B cell (primary cell): ENCODE data around the gene ZBTB21. TPM values are rescaled to one million over a fixed set of nuclear protein-coding genes. Genes with fewer than 3 reads are reported as not detected.
A peak's percentile ranks its signal among the peaks of the same experiment; 100 is the strongest.

Experiments
- ATAC-seq: fragments of 200-7000 bp; cut with Tn5 transposase; one replicate; pipeline ENCODE4 v1.10.0; 2021; ENCODE audit warnings: low read depth, mild to moderate bottlenecking, moderate number of reproducible peaks, moderate library complexity
- CTCF ChIA-PET: fragments of 350-600 bp; sonication (Branson Sonifier 250); formaldehyde crosslinking; loops from one replicate; lab custom pipeline; 2021; ENCODE audit warnings: antibody characterized with exemption, inconsistent platforms; lab: Charles Lee
- POLR2A ChIA-PET: fragments of 350-600 bp; sonication (Branson Sonifier 250); formaldehyde crosslinking; loops from one replicate; lab custom pipeline; 2021; ENCODE audit warnings: antibody characterized with exemption; lab: Charles Lee
- DNase-seq: peaks from one replicate; pipeline ENCODE4 v3.0.0; 2013
- H2AFZ ChIP-seq: 2 replicates; pipeline ENCODE4 v1.6.1; 2012; ENCODE audit warnings: mild to moderate bottlenecking, low read depth, low read length; ENCODE audit not compliant: insufficient read depth, poor library complexity, severe bottlenecking
- H3K27ac ChIP-seq, 2 donors: 1 replicate in 1 of 2; 2 replicates in 1 of 2; pipeline ENCODE4 v1.5.1; 2012 to 2013; ENCODE audit warnings: low read length in 2 of 2, mild to moderate bottlenecking in 2 of 2, moderate library complexity in 1 of 2
- H3K27me3 ChIP-seq, 4 experiments: fragments of 200-600 bp in 1 of 4; sonication (generic) in 1 of 4; replicated peaks in 1 of 4; 1 replicate in 2 of 4; 2 replicates in 2 of 4; pipeline versions ENCODE4 v1.6.1 to v1.7.0; 2013 to 2016; ENCODE audit warnings: low read length in 3 of 4, mild to moderate bottlenecking in 2 of 4, mixed read lengths in 1 of 4, moderate library complexity in 1 of 4; ENCODE audit not compliant: insufficient read depth in 4 of 4, control insufficient read depth in 3 of 4; ENCODE audit errors: control extremely low read depth in 1 of 4
- H3K36me3 ChIP-seq, 2 experiments: replicated peaks in 1 of 2; 1 replicate in 1 of 2; 2 replicates in 1 of 2; pipeline versions ENCODE4 v1.6.1 to v1.7.1; 2013; ENCODE audit warnings: low read length in 1 of 2; ENCODE audit not compliant: insufficient read depth in 2 of 2, control insufficient read depth in 1 of 2; ENCODE audit errors: control extremely low read depth in 1 of 2, extremely low read depth in 1 of 2
- H3K4me1 ChIP-seq, 2 donors: fragments of 200-600 bp in 1 of 2; sonication (generic) in 1 of 2; 1 replicate in 1 of 2; 2 replicates in 1 of 2; pipeline versions ENCODE4 v1.5.1 to v1.6.1; 2013 to 2017; ENCODE audit warnings: low read length in 2 of 2; ENCODE audit not compliant: control insufficient read depth in 2 of 2, insufficient read depth in 2 of 2
- H3K4me2 ChIP-seq: replicated peaks from 2 replicates; pipeline ENCODE3; 2012; ENCODE audit warnings: mild to moderate bottlenecking, low read depth, low read length; ENCODE audit not compliant: poor library complexity, severe bottlenecking
- H3K4me3 ChIP-seq, 5 experiments: fragments of 200-600 bp in 1 of 5; sonication (generic) in 1 of 5; 1 replicate in 3 of 5; 2 replicates in 2 of 5; pipeline versions ENCODE4 v1.5.1 to v1.7.0; 2011 to 2016; ENCODE audit warnings: low read length in 4 of 5, mild to moderate bottlenecking in 4 of 5, low read depth in 2 of 5, control low read depth in 1 of 5, moderate library complexity in 1 of 5; ENCODE audit not compliant: insufficient read depth in 1 of 5; ENCODE audit errors: control extremely low read depth in 1 of 5, extremely low read depth in 1 of 5
- H3K79me2 ChIP-seq: fragments of 200-600 bp; sonication (generic); one replicate; pipeline ENCODE4 v1.6.0; 2016; ENCODE audit warnings: low read length; ENCODE audit not compliant: control insufficient read depth, insufficient read depth
- H3K9ac ChIP-seq: fragments of 200-600 bp; sonication (generic); 2 replicates; pipeline ENCODE4 v1.6.1; 2017; ENCODE audit warnings: mild to moderate bottlenecking, low read length, moderate library complexity
- H3K9me3 ChIP-seq, 3 donors: one replicate each; pipeline versions ENCODE4 v1.6.1 to v1.7.1; 2013; ENCODE audit warnings: low read length in 2 of 3; ENCODE audit not compliant: control insufficient read depth in 2 of 3, insufficient read depth in 1 of 3; ENCODE audit errors: control extremely low read depth in 1 of 3
- H4K20me1 ChIP-seq: 2 replicates; pipeline ENCODE4 v1.6.0; 2012; ENCODE audit warnings: mild to moderate bottlenecking, low read length; ENCODE audit not compliant: insufficient read depth, control insufficient read depth, poor library complexity, severe bottlenecking
- H3K27ac Mint-ChIP-seq: one replicate; pipeline ENCODE4 v1.8.0; 2021; ENCODE audit warnings: mixed read lengths
- H3K27me3 Mint-ChIP-seq: one replicate; pipeline ENCODE4 v1.8.0; 2021; ENCODE audit warnings: mixed read lengths
- H3K4me1 Mint-ChIP-seq: one replicate; pipeline ENCODE4 v1.8.0; 2021; ENCODE audit warnings: mixed read lengths
- H3K4me3 Mint-ChIP-seq: one replicate; pipeline ENCODE4 v1.8.0; 2021; ENCODE audit warnings: mixed read lengths
- H3K9me3 Mint-ChIP-seq: one replicate; pipeline ENCODE4 v1.8.0; 2022; ENCODE audit warnings: mixed read lengths; ENCODE audit not compliant: insufficient read depth
- EZH2 ChIP-seq: IDR thresholded peaks from 2 replicates; pipeline ENCODE4 v1.6.1; 2012; ENCODE audit warnings: borderline replicate concordance, low read depth, mild to moderate bottlenecking, moderate library complexity, low read length; ENCODE audit not compliant: insufficient read depth, poor library complexity, severe bottlenecking
- WGBS: methylation state at CpG from one replicate; pipeline ENCODE4 v1.1.5; 2013; ENCODE audit warnings: missing lambda C conversion rate; ENCODE audit not compliant: insufficient coverage; 5-methylcytosine and 5-hydroxymethylcytosine counted together
- intact Hi-C: fragments of 100-400 bp; cut with micrococcal nuclease; formaldehyde crosslinking; loops from one replicate; pipeline ENCODE4 v1.10.0; 2022
- polyA plus RNA-seq: library from polyadenylated mRNA; depleted of rRNA; stranded (reverse); fragments of >200 nt; gene quantifications from 2 replicates; pipeline ENCODE4 v1.2.3, GENCODE V29; 2012
- total RNA-seq, 2 donors: library from RNA; stranded (reverse); fragments of 120-200 nt in 1 of 2; gene quantifications; 1 replicate in 1 of 2; 2 replicates in 1 of 2; pipeline versions ENCODE4 v1.2.3 to v1.2.4, GENCODE V29; 2013 to 2022
- TF ChIP-seq, protein P1 (sequence below): fragments of 200-600 bp; IDR thresholded peaks from one replicate; pipeline ENCODE4 v1.8.0; 2022; ENCODE audit warnings: antibody characterized with exemption, mild to moderate bottlenecking

ZBTB21 gene
- total and polyA plus RNA-seq, 2 donors (not counting 1 experiment from before 2014, with no cell fraction given) = 12.4 to 40.1 TPM

GRCh38 chr21:41965045-41965444 lies 45.1 kb downstream of the ZBTB21 start:
- H3K27ac Mint-ChIP-seq = no peak overlapping the region
- TF ChIP-seq EZH2 = no peak
- TF ChIP-seq, protein P1, sequence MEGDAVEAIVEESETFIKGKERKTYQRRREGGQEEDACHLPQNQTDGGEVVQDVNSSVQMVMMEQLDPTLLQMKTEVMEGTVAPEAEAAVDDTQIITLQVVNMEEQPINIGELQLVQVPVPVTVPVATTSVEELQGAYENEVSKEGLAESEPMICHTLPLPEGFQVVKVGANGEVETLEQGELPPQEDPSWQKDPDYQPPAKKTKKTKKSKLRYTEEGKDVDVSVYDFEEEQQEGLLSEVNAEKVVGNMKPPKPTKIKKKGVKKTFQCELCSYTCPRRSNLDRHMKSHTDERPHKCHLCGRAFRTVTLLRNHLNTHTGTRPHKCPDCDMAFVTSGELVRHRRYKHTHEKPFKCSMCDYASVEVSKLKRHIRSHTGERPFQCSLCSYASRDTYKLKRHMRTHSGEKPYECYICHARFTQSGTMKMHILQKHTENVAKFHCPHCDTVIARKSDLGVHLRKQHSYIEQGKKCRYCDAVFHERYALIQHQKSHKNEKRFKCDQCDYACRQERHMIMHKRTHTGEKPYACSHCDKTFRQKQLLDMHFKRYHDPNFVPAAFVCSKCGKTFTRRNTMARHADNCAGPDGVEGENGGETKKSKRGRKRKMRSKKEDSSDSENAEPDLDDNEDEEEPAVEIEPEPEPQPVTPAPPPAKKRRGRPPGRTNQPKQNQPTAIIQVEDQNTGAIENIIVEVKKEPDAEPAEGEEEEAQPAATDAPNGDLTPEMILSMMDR = no peak
- Histone ChIP-seq H4K20me1 (no peaks in the 10 kb centered on the region), H3K9me3 (no peaks in the 10 kb centered on the region), H3K4me2 (no peak overlapping the region), H3K4me1 (peaks cover 9 to 17% of the 10 kb centered on the region in 2 donors), H3K4me3 (no peak overlapping the region), H3K27ac (no peak overlapping the region), H3K27me3 (peaks cover 0 to 13% (median 6%) of the 10 kb centered on the region in 4 experiments), H3K9ac (no peak overlapping the region), H2AFZ (no peak overlapping the region), H3K36me3 (no peaks in the 10 kb centered on the region), H3K79me2 (no peaks in the 10 kb centered on the region)
- H3K9me3 Mint-ChIP-seq = no peaks in the 10 kb centered on the region
- ChIA-PET CTCF (interaction anchor here (1.0 to 1.4 kb wide), 3 partner anchors 97 to 153 kb away, joined by 3 to 4 read pairs (median 3); no protein-coding TSS in a partner anchor), POLR2A (no interaction called here)
- peaks cover 41% of the 10 kb centered on the region for H3K27me3 Mint-ChIP-seq
- intact Hi-C loops = no loop called here
- peak; percentile 73 for ATAC-seq
- 11% methylated on average over 5 of the region's 5 CpGs for WGBS
- H3K4me1 Mint-ChIP-seq = peaks cover 21% of the 10 kb centered on the region
- H3K4me3 Mint-ChIP-seq = peak overlapping the region; percentile 37
- DNase-seq = peak; percentile 34

DNA sequence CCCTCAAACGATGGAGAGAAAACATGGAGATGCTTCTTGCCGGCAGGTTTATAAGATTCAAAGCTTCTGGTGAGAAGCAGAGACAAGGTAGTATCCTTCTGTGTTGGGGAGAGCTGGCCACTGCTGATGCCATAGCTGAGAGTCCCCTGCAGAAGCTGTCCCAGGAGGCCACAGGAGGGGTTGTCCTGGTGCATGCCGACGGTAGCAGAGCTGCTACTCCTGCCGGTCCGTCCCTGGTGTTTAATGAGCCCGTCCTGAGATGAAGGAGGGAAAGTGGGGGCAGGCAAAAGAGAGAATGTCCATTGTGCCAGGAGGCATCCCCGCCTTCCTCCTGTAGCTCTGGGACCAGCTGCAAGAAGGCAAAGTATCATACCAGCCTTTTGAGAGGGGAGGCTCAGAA lies 46.0 kb downstream of the ZBTB21 start:
- ChIA-PET CTCF (interaction anchor here (1.4 kb wide), 1 partner anchor 154 kb away, joined by 3 read pairs; no protein-coding TSS in a partner anchor), POLR2A (no interaction called here)
- H3K9me3 Mint-ChIP-seq = no peaks in the 10 kb centered on the region
- Histone ChIP-seq H3K4me3 (no peak overlapping the region), H4K20me1 (no peaks in the 10 kb centered on the region), H3K79me2 (no peaks in the 10 kb centered on the region), H3K9me3 (no peaks in the 10 kb centered on the region), H3K9ac (no peak overlapping the region), H3K27ac (no peak overlapping the region), H3K4me2 (no peak overlapping the region), H2AFZ (no peak overlapping the region), H3K36me3 (no peaks in the 10 kb centered on the region), H3K27me3 (peaks cover 0 to 13% (median 6%) of the 10 kb centered on the region in 4 experiments), H3K4me1 (peaks cover 9 to 17% of the 10 kb centered on the region in 2 donors)
- H3K4me3 Mint-ChIP-seq = no peak overlapping the region
- no peak for DNase-seq
- ATAC-seq = no peak
- WGBS = 99% methylated on average over 6 of the region's 8 CpGs
- TF ChIP-seq, protein P1 = no peak
- no peak for TF ChIP-seq EZH2
- H3K27ac Mint-ChIP-seq = no peak overlapping the region
- intact Hi-C loops = loop anchor here (5.0 kb wide), 1 partner anchor 153 kb away; no protein-coding TSS in a partner anchor
- peaks cover 21% of the 10 kb centered on the region for H3K4me1 Mint-ChIP-seq
- peaks cover 41% of the 10 kb centered on the region for H3K27me3 Mint-ChIP-seq
